HuH-7.5 (cell line): Measurements from ENCODE around the gene OXNAD1.
"Not testable (repeated sequence)": the region's sequence is repeated elsewhere in the genome, so short reads cannot be mapped to it uniquely, and the experiment has no call there.

Source experiments
- DNase-seq: peaks from one replicate; pipeline ENCODE4 v3.0.0; 2011; ENCODE audit warnings: low spot score

Gene OXNAD1

GRCh38 chr3:16304061-16305010, 39.3 kb downstream of the OXNAD1 start:
- DNase-seq, result no peak

DNA sequence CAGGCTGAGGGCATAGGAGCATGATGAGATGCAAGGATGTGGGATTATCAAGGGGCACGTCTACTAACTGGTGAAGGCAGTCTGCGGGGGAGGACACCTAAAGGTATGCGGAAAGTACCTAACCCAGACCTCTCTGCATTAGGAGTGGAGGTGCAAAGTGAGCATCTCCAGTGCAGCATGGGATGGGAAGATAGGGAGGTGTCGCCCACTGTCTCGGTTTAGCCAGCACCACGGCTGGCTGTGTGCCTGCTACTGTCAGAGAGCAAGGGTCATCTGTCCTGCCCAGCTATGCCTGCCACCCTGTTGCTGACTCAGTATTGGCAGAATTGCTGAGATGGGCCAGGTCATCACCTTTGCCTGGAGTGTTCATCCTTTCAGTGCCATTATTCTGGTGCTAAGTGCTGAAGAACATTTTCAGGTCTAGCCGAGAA, 40.1 kb downstream of the OXNAD1 start:
- no peak for DNase-seq

DNA sequence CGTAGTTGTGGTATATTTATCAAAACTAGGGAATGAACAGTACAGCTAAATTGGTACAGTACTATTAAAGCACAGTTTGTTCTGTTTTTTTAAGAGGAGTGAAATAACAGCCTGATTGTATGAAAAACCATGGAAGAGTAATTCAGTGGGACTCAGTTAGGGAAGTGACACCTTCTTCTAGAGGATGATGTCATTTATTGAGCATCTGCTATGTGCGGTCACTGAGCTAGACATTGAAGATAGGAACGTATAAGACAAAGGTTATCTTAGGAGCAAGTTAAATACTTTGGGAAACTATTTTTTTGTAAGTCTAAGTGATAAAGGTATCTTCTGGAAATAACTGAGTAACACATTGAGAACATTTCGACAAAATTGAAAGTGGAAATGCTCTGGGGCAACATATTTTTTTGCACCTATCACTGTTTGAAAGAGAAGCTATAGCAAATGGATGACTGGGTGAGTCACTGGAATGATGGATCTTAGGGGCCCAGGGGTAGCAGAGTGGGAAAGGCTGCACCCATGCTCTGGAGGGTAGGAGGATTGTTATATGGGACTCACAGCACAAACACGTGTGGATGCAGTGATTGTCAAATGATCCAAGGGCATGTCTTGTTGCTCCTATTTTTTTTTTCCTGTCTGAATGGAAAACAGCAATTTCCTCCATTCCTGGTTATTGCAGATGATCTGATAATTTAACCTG, 43.0 kb downstream of the OXNAD1 start:
- DNase-seq, result no peak

DNA sequence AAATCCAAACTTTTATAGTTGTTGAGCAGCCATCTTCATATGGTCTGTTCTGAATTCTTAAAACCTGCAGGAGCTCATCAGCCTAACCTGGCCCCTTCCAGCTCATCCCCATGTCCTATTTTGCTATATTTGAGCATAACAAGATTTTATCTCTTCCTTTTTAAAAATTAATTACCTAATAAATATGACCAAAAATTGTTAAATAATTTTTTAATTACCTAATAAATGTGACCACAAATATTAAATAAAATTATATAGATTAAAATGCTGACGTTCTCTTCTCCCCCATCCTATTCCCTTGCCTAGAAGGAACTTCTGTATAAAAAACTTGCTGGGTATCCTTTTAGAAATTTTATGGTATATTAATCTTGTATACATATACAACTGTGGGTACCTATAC, 43.7 kb downstream of the OXNAD1 start:
- no peak for DNase-seq

DNA sequence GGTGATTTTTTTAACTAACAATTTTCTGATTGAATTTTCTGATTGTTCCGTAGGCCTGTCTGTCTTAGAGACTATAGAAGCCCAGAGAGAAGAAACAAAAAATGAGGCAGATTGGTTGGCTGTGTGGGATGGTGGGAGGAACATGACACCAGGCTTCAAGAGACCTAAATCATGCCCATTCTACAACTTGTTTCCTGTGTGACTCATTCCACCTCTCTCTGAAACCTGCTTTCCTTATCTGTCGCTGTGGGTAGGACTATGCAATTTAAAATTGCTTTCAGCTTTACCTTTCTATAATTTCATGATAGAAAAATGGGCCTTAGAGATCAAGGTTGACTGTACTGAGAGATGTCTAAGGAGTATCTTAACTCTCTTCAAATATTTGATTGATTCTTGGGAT, 44.5 kb downstream of the OXNAD1 start:
- no peak for DNase-seq

DNA sequence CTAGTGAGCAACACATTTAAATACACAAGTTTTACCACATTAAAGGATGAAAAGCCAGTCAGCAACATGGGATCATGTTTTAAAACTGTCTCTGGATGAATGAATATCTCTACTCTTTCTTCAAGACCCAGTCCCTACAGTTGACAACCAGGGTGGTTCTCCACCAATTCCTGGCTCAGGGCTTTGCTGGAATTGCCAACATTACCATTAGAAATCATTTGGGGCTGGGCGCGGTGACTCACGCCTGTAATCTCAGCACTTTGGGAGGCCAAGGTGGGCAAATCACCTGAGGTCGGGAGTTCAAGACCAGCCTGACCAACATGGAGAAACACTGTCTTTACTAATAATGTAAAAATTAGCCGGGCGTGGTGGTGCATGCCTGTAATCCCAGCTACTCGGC, 45.5 kb downstream of the OXNAD1 start:
- not testable (repeated sequence) for DNase-seq

DNA sequence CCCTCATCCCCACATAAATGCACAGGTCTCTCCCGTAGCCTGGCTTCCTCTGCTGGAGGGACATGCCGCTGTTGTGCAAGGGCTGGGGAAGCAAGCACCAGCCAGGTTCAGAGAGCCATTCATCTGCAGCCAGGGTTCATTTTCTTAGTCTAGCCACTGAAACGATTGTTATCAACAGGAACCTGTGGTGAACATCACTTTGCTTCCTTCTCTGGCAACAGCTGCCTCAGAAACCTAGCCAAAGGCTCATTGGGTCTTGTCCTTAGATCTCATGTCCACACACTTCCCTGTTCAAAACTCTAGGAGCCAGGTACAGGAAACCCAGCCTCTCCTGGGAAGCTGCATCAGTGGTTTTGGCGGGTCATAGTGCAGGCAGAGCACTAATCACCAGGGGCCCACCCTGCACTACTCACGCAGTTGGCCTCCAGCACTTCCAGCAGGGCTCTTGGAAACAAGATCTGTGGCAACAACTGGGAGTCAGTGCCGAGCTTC, 47.0 kb downstream of the OXNAD1 start:
- DNase-seq, result no peak

DNA sequence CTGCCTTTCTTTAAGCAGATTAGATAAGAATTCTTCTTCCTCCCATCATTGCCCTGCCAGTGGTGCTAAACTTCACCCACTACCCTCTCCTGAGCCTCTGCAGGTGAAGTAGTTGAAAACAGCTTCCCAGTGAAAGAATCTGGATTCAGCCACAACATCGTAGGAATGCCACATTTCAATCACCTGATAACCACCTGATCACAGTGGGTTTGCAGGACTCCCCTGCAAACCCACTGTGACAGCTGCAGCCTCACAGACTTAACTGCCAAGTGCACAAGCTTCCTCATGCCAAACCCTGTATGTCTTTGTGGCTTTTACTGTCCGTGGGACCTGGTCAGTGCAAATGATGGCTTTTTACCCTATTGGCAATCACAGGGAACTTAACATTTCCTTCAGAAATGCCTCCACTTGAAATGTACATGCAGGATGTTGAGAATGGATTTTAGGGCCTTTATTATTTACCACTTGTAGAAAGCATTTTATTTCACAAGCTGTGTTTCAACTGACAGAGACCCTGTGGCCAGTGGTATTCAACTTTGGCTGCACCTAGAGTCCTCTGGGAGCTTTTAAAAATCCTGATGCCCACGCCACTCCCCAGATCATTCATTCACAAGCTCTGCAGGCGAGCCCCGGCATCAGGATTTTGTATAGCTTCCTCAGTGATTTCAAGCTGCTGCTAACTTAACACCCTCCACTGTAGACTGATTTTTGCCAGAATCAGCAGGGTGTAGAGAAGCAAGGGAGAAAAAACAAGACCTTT, 49.1 kb downstream of the OXNAD1 start:
- no peak for DNase-seq

- no peak for DNase-seq
These were observed 50.6 kb downstream of the OXNAD1 start for GRCh38 chr3:16315623-16316022.

GRCh38 chr3:16316396-16316795, 51.4 kb downstream of the OXNAD1 start:
- no peak for DNase-seq

GRCh38 chr3:16316847-16317560, 52.0 kb downstream of the OXNAD1 start:
- no peak for DNase-seq

DNA sequence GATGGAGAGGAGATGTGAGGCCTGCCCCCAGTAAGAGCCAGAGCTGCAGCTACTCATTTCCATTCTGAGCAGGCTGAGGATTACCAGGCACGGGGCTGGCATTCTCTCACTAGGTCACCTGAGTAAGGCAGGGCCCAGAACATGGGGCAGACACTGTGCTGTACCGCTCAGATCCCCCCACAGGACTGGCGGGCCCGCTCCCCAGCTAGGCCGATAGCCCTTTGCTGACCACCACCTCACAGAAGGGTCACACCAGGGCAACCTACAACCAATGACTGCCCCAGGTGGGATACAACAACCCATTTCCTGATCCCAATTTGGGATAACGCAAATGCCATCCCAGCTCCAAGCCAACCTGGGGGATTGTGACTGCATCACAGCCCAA, 52.5 kb downstream of the OXNAD1 start:
- no peak for DNase-seq

DNA sequence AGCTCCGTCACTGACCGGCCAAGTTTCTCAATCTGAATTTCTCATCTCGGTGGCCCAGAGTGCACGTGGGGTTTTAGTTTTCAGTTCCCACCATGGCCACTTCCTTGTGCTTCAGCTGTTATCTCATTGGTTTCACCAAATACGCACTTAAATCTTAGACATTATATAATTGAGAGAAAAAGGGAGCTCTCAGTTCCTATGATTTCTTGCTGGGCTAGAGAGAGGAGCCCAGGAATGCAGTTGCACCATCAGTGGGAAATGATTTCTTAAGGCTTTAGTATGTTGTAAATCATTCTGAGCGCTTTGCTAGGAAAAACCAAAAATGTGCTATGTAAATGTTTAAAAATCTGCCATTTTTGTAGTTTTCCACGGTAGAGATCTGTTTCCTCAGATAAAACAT, 53.2 kb downstream of the OXNAD1 start:
- no peak for DNase-seq

- DNase-seq, result no peak
These were observed 54.3 kb downstream of the OXNAD1 start for GRCh38 chr3:16319307-16319706.

DNA sequence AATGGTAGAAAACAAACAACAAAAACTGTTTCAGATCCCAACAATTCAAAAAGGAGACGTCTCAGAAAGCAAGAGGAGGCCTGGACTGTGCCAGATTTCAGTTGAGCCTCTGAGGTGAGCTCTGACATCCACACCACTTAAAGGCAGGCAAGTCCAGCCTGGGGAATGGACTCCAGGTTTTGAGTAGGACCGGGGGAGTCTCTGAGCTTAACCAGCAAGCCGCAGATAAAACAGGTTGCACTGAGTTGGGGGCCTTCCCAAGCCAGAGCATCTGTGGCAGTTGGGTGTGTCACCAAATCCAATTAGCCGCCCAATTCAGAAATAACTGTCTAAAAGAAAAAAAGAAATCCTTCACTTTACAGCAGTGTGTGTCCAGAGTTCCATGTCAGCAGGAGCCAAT, 54.7 kb downstream of the OXNAD1 start:
- no peak for DNase-seq

DNA sequence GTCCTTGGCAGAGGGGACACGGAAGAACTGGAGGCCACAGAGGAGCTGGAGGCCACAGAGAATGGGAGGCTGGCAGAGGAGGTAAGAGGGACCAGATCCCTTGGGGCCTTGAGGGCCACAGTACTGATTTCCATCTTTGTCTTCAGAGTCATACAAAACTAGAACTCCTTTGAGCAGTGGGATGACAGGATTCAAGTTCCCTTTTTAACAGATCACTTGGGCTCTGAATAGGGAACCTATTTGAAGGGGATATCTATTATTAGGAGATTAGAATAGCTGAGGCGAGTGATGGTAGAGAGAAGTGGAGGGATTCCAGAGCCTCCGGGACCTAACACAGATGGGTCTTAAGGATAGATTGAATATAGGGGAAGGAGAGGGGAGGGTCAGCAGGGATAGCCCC, 55.7 kb downstream of the OXNAD1 start:
- DNase-seq, result no peak

DNA sequence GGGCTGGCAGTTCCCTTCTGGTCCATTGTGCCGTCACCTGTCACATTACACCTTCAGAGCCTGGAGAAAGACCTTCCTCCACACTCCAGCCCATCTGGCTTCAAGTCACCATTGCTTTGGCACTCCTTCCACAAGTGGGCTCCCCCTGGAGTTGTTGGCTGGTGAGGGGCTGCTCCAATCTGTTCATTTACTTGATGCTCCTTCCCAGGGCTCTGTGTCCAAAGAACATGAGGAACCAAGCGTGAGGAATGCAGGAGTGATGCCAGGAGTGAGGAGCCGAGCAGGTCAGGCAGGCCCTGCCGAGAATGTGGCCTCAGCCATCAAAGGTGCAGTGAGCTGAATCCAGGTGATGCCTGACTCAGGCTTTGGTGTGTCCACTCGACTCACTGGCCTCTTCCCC, 57.2 kb downstream of the OXNAD1 start:
- DNase-seq, result no peak

DNA sequence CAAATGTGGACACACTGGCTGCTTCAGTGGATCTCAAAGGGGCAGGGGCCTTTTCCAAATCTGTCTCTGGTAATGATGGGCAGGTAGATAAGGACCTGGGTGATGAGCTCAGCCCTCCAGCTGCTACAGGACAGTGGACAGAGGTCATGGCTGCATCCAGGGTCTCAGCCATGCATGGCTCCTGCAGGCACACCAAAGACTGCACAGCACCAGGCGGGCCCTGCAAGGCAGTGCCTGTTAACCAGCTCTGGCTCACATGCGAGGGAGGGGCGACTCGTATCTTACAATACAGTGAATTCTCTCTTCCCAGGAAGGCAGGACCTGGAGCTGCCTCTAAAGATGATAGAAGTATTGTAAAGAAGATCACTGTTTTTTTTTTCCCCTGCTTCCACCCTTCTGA, 58.7 kb downstream of the OXNAD1 start:
- DNase-seq, result no peak

DNA sequence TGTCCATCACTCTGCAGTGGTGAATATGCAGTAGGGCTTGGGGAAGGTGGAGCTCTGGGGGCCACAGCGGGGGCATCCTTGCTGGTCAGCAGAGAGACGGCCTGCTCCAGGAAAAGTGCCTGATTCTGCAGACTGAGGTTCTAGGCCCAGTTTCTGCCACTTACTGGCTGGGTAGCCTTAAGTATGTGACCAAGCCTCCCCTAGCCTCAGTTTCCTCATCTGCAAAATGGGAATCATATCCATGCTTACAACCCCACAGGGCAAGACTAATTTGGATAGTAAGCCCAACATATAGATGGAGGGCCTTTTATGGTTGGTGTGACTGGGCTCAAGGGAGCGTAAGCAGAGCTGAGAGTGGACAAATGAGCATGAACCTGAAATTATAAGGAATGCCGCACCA, 60.8 kb downstream of the OXNAD1 start:
- DNase-seq, result no peak

- DNase-seq, result no peak
These were observed 61.8 kb downstream of the OXNAD1 start for GRCh38 chr3:16326724-16327349.

- no peak for DNase-seq
These were observed 63.1 kb downstream of the OXNAD1 start for GRCh38 chr3:16328124-16328523.
